ENCODE measurements around the gene NFKB1. TPM values are rescaled to one million over a fixed set of nuclear protein-coding genes. Genes with fewer than 3 reads are reported as not detected.

Gene NFKB1
- total and polyA plus RNA-seq, 9 of the 15 experiments (the other 6 are each of a cell fraction or from before 2014, with no cell fraction given) = 2.4 to 14.5 (median 10.3) TPM

- no peak overlapping the region for H3K4me2 ChIP-seq (ENCODE audit: insufficient read depth, low read length)
- H3K9me3 ChIP-seq (replicated peaks; ENCODE audit: control insufficient read depth, insufficient read depth, low read depth, low read length) = no peaks in the 10 kb centered on the region
- no peak overlapping the region for H2AFZ ChIP-seq (ENCODE audit: low read depth, low read length)
- no peak for FAIRE-seq
- no peaks in the 10 kb centered on the region for H3K27me3 ChIP-seq (ENCODE audit: control insufficient read depth in 2 of 2, insufficient read depth in 2 of 2, low read length in 2 of 2)
- no peak for ATAC-seq
- in situ Hi-C loops (cut with MboI) = no loop called here
- H4K20me1 ChIP-seq (replicated peaks; ENCODE audit: control insufficient read depth, insufficient read depth, low read length) = no peaks in the 10 kb centered on the region
- H3K36me3 ChIP-seq (ENCODE audit: control insufficient read depth, insufficient read depth, low read length) = peaks cover 23% of the 10 kb centered on the region; the same call in 2 of the 3 replicates
- DNase-seq (ENCODE audit: extremely low read depth in 1 of 4, low spot score in 3 of 4) = no peak
- no peaks in the 10 kb centered on the region for H3K9me1 ChIP-seq (ENCODE audit: control insufficient read depth, insufficient read depth, low read length)
- H3K4me1 ChIP-seq (replicated peaks in 1 of 2; ENCODE audit: control insufficient read depth in 2 of 2, insufficient read depth in 2 of 2, low read length in 2 of 2) = no peaks in the 10 kb centered on the region
- BruUV-seq (replicated peaks) = no TSS peak
- no peaks in the 10 kb centered on the region for H3K79me2 ChIP-seq (ENCODE audit: control insufficient read depth, insufficient read depth, low read length)
- CTCF ChIA-PET (ENCODE audit: low intra/inter-chr PET ratio) = no interaction called here
- TF ChIP-seq ZNF785 (CRISPR knock-in tag; IDR thresholded peaks at IDR 0.05) = no peak
- TF ChIP-seq ZFP1 (CRISPR knock-in tag; IDR thresholded peaks at IDR 0.05) = no peak
- no peak for TF ChIP-seq PTRF (tag; IDR thresholded peaks at IDR 0.05)
- no peak for TF ChIP-seq GABPA (tag; conservative IDR thresholded peaks at IDR 0.05; ENCODE audit: low read depth)
- no peak for TF ChIP-seq MYBL2 (IDR thresholded peaks at IDR 0.05; ENCODE audit: low read depth)
- TF ChIP-seq MYBL2 (CRISPR knock-in tag; IDR thresholded peaks at IDR 0.05; ENCODE audit: borderline replicate concordance) = no peak
- TF ChIP-seq POLR2AphosphoS2 (IDR thresholded peaks at IDR 0.05; ENCODE audit: low read length) = no peak
- no peak for TF ChIP-seq HIVEP1 (CRISPR knock-in tag; IDR thresholded peaks at IDR 0.05)
- no peak for TF ChIP-seq ZZZ3 (IDR thresholded peaks at IDR 0.05)
- no peak for TF ChIP-seq PYGO2 (tag; IDR thresholded peaks at IDR 0.05)
- TF ChIP-seq FOXO4 (CRISPR knock-in tag; IDR thresholded peaks at IDR 0.05) = no peak
- no peak for TF ChIP-seq HSF4 (CRISPR knock-in tag; IDR thresholded peaks at IDR 0.05; ENCODE audit: borderline replicate concordance)
- no peak for TF ChIP-seq ZNF140 (CRISPR knock-in tag; IDR thresholded peaks at IDR 0.05)
- no peak for TF ChIP-seq PRMT5 (CRISPR knock-in tag; IDR thresholded peaks at IDR 0.05)
- TF ChIP-seq L3MBTL2 (IDR thresholded peaks at IDR 0.05) = no peak
- 74% methylated on average over 3 of the region's 7 CpGs for WGBS (ENCODE audit: insufficient coverage, low coverage, missing lambda C conversion rate)
- H3K4me3 ChIP-seq = no peak overlapping the region
- intact Hi-C loops (cut with micrococcal nuclease) = no loop called here
- POLR2A ChIA-PET = no interaction called here
- H3K27ac ChIP-seq (ENCODE audit: extremely low read depth, low read depth, low read length) = no peak overlapping the region
- H3K9ac ChIP-seq (ENCODE audit: insufficient read depth in 1 of 2, low read depth in 2 of 2, low read length in 2 of 2) = no peak overlapping the region
Observed at GRCh38 chr4:102593147-102593546, 92.0 kb downstream of the NFKB1 start.

All from K562 (cell line).